Panc1 (cell line): ENCODE data around the gene CA5B. TPM values are rescaled to one million over a fixed set of nuclear protein-coding genes. Genes with fewer than 3 reads are reported as not detected.
A peak's percentile ranks its signal among the peaks of the same experiment; 100 is the strongest.

Source experiments
- ATAC-seq: fragments of 200-7000 bp; cut with Tn5 transposase; 2 replicates; pipeline ENCODE4 v1.9.1; 2020; ENCODE audit warnings: mild to moderate bottlenecking, moderate library complexity
- BruUV-seq: library from RNA; stranded (reverse); fragments of 400-500 nt; replicated peaks from 2 replicates; lab custom pipeline; 2021; lab: Mats Ljungman, UMichigan
- CTCF ChIA-PET: fragments of 300-600 bp; sonication (Branson Sonifier 250); formaldehyde crosslinking; loops from one replicate; lab custom pipeline; 2022; ENCODE audit warnings: antibody characterized with exemption; lab: Charles Lee
- POLR2A ChIA-PET: fragments of 300-600 bp; sonication (Branson Sonifier 250); formaldehyde crosslinking; loops from one replicate; lab custom pipeline; 2022; ENCODE audit warnings: antibody characterized with exemption; lab: Charles Lee
- DNase-seq: peaks from one replicate; pipeline ENCODE4 v3.0.0-alpha.2; 2010; ENCODE audit warnings: low read depth, low spot score
- H3K27ac ChIP-seq: 2 replicates; pipeline ENCODE4 v1.5.1; 2011; ENCODE audit warnings: mild to moderate bottlenecking, low read length, inconsistent platforms
- H3K27me3 ChIP-seq: fragments of 200-500 bp; sonication (Bioruptor generic); 2 replicates; pipeline ENCODE4 v1.6.0; 2014; ENCODE audit warnings: low read length, inconsistent platforms; ENCODE audit not compliant: control insufficient read depth, insufficient read depth
- H3K36me3 ChIP-seq: fragments of 200-500 bp; sonication (Bioruptor generic); 2 replicates; pipeline ENCODE4 v1.5.1; 2014; ENCODE audit warnings: inconsistent platforms, mild to moderate bottlenecking, low read length, moderate library complexity; ENCODE audit not compliant: control insufficient read depth, insufficient read depth
- H3K4me1 ChIP-seq: 2 replicates; pipeline ENCODE4 v1.5.1; 2011; ENCODE audit warnings: inconsistent platforms, mild to moderate bottlenecking, low read length, moderate library complexity; ENCODE audit not compliant: control insufficient read depth, insufficient read depth
- H3K4me3 ChIP-seq, 2 experiments: 2 replicates each; pipeline ENCODE4 v1.5.1; 2011 to 2012; ENCODE audit warnings: low read depth in 2 of 2, low read length in 2 of 2, mild to moderate bottlenecking in 2 of 2, inconsistent platforms in 1 of 2, moderate library complexity in 1 of 2
- H3K9me3 ChIP-seq: fragments of 200-500 bp; sonication (Bioruptor generic); 2 replicates; pipeline ENCODE4 v1.5.1; 2014; ENCODE audit warnings: low read depth, mild to moderate bottlenecking, inconsistent platforms, low read length, moderate library complexity; ENCODE audit not compliant: control insufficient read depth, insufficient read depth
- POLR2AphosphoS5 ChIP-seq: IDR thresholded peaks from 2 replicates; pipeline ENCODE4 v1.6.1; 2012; ENCODE audit warnings: mild to moderate bottlenecking, low read depth, low read length, moderate library complexity
- SIN3A ChIP-seq: IDR thresholded peaks from 2 replicates; pipeline ENCODE4 v1.6.1; 2012; ENCODE audit warnings: low read depth, mild to moderate bottlenecking, low read length, moderate library complexity, borderline replicate concordance; ENCODE audit not compliant: insufficient read depth
- TCF7L2 ChIP-seq: IDR thresholded peaks from 2 replicates; pipeline ENCODE4 v1.6.1; 2011; ENCODE audit warnings: mild to moderate bottlenecking, low read depth, low read length, inconsistent platforms
- in situ Hi-C: cut with HindIII; loops from 2 replicates; pipeline ENCODE4 v1.10.0; 2016; ENCODE audit warnings: low sequenced_read_pairs, low pct_unique_long_range_greater_than_20kb
- intact Hi-C: fragments of 100-400 bp; cut with micrococcal nuclease; formaldehyde crosslinking; loops from one replicate; pipeline ENCODE4 v1.10.0; 2022; ENCODE audit not compliant: unreplicated experiment
- total RNA-seq: library from RNA; stranded (reverse); gene quantifications from one replicate; pipeline ENCODE4 v1.2.1, GENCODE V29; 2021; ENCODE audit not compliant: unreplicated experiment
- TF ChIP-seq, protein P1 (sequence below): fragments of 450-650 bp; IDR thresholded peaks from 2 replicates; pipeline ENCODE4 v1.5.1; 2017; ENCODE audit warnings: mild to moderate bottlenecking
- TF ChIP-seq, protein P2 (sequence below), 2 experiments: IDR thresholded peaks; 2 replicates each; pipeline ENCODE4 v1.6.1; 2011 to 2012; ENCODE audit warnings: low read depth in 2 of 2, control low read depth in 1 of 2, low read length in 1 of 2, mild to moderate bottlenecking in 1 of 2, moderate library complexity in 1 of 2; ENCODE audit not compliant: insufficient read depth in 1 of 2

Gene CA5B
- total RNA-seq, 1 experiment from 2014 or later: 6.8 TPM

DNA sequence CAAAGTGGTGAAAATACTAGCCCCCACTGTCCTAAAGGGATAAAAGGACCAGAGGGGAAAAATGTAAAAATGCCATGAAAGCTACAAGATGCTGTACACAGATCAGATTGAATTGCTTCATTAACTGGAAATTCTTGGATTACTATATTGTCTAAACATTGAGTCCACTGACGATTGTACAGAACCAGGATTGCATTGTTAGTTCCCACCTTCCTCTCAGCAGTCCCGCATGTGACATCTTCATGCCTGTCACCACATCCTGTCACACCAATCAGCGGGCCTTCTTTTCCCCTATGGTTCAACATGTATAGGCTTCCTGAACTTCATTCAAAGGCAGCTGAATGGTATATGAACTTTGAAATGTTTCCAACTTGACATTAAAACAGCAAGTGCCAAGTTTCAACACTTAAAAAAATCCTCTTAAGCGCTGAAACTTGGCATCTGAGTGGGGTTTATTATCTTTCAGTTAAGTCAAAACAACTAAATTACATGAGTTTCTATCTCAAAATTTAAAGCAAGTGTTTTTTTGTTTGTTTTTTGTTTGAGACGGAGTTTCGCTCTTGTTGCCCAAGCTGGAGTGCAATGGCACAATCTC, 76.8 kb downstream of the CA5B start:
- POLR2A ChIA-PET: no interaction called here
- no peaks in the 10 kb centered on the region; the same call in 1 of the 2 replicates for H3K36me3 ChIP-seq
- intact Hi-C loops: no loop called here
- no peaks in the 10 kb centered on the region for H3K9me3 ChIP-seq
- ATAC-seq (no peak), DNase-seq (no peak)
- no peaks in the 10 kb centered on the region for H3K4me1 ChIP-seq
- BruUV-seq: no TSS peak
- in situ Hi-C loops: no loop called here
- TF ChIP-seq, protein P1, sequence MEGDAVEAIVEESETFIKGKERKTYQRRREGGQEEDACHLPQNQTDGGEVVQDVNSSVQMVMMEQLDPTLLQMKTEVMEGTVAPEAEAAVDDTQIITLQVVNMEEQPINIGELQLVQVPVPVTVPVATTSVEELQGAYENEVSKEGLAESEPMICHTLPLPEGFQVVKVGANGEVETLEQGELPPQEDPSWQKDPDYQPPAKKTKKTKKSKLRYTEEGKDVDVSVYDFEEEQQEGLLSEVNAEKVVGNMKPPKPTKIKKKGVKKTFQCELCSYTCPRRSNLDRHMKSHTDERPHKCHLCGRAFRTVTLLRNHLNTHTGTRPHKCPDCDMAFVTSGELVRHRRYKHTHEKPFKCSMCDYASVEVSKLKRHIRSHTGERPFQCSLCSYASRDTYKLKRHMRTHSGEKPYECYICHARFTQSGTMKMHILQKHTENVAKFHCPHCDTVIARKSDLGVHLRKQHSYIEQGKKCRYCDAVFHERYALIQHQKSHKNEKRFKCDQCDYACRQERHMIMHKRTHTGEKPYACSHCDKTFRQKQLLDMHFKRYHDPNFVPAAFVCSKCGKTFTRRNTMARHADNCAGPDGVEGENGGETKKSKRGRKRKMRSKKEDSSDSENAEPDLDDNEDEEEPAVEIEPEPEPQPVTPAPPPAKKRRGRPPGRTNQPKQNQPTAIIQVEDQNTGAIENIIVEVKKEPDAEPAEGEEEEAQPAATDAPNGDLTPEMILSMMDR: no peak
- TF ChIP-seq, protein P2, sequence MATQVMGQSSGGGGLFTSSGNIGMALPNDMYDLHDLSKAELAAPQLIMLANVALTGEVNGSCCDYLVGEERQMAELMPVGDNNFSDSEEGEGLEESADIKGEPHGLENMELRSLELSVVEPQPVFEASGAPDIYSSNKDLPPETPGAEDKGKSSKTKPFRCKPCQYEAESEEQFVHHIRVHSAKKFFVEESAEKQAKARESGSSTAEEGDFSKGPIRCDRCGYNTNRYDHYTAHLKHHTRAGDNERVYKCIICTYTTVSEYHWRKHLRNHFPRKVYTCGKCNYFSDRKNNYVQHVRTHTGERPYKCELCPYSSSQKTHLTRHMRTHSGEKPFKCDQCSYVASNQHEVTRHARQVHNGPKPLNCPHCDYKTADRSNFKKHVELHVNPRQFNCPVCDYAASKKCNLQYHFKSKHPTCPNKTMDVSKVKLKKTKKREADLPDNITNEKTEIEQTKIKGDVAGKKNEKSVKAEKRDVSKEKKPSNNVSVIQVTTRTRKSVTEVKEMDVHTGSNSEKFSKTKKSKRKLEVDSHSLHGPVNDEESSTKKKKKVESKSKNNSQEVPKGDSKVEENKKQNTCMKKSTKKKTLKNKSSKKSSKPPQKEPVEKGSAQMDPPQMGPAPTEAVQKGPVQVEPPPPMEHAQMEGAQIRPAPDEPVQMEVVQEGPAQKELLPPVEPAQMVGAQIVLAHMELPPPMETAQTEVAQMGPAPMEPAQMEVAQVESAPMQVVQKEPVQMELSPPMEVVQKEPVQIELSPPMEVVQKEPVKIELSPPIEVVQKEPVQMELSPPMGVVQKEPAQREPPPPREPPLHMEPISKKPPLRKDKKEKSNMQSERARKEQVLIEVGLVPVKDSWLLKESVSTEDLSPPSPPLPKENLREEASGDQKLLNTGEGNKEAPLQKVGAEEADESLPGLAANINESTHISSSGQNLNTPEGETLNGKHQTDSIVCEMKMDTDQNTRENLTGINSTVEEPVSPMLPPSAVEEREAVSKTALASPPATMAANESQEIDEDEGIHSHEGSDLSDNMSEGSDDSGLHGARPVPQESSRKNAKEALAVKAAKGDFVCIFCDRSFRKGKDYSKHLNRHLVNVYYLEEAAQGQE (IDR thresholded peaks at IDR 0.05; ENCODE audit: insufficient read depth in 1 of 2, low read depth in 2 of 2, low read length in 1 of 2): no peak
- TF ChIP-seq POLR2AphosphoS5: no peak
- TF ChIP-seq TCF7L2: no peak
- no peak for TF ChIP-seq SIN3A
- H3K4me3 ChIP-seq: no peak overlapping the region
- H3K27ac ChIP-seq: no peak overlapping the region
- H3K27me3 ChIP-seq: no peaks in the 10 kb centered on the region
- CTCF ChIA-PET: no interaction called here

DNA sequence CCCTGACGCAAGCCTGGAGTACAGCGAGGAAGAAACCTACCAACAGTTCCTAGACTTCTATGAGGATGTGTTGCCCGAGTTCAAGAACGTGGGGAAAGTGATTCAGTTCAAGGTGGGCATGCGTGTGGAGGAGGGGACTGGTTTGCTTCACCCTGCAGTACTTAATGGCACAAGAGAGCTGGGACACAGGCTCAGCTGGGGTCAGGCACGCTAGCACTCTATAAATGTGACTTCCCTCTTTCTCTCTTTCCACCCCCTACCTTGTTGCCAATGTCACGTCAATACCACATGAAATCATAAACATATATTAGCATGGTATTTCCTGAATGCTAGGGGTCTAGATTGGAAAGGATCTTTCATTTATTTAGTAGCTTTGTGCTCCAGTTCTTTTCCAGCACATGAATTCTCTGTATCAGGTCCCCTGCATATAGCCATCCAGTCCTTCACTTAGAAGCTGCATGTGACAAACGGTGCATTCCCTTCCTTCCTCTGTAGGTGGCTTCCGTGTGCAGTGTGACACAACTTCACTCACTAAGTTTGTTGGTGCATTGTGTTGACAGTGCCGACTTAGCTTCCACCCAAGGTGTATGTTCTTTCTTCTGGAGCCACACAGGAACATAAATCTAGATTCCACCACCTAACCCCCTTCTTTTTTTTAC, 77.8 kb downstream of the CA5B start:
- BruUV-seq: no TSS peak
- intact Hi-C loops (no loop called here), in situ Hi-C loops (no loop called here)
- ATAC-seq (0 out of 2 replicates have a peak, but pooled peaks have one; percentile 58), DNase-seq (no peak)
- Histone ChIP-seq H3K36me3 (no peaks in the 10 kb centered on the region; the same call in 1 of the 2 replicates), H3K4me1 (no peaks in the 10 kb centered on the region), H3K27me3 (no peaks in the 10 kb centered on the region), H3K27ac (no peak overlapping the region), H3K4me3 (no peak overlapping the region), H3K9me3 (no peaks in the 10 kb centered on the region)
- TF ChIP-seq, protein P2 (IDR thresholded peaks at IDR 0.05; ENCODE audit: insufficient read depth in 1 of 2, low read depth in 2 of 2, low read length in 1 of 2): no peak
- TF ChIP-seq, protein P1: peak; percentile 41
- POLR2A ChIA-PET: no interaction called here
- CTCF ChIA-PET: no interaction called here
